GM18508 (cell line): ENCODE data around the gene USP43.
"Not testable (repeated sequence)": the region's sequence is repeated elsewhere in the genome, so short reads cannot be mapped to it uniquely, and the experiment has no call there.

Experiments
- ATAC-seq: cut with Tn5 transposase; IDR thresholded peaks from one replicate; pipeline ENCODE4 v1.9.1; 2021; ENCODE audit warnings: moderate number of reproducible peaks; ENCODE audit not compliant: insufficient read depth, unreplicated experiment

Gene USP43

GRCh38 chr17:9661027-9661426 is 15.7 kb downstream of the USP43 start:
- no peak for ATAC-seq

- ATAC-seq = not testable (repeated sequence)
Observed at GRCh38 chr17:9663511-9663910, 18.2 kb downstream of the USP43 start.

- no peak for ATAC-seq
Observed at GRCh38 chr17:9666461-9667050, 21.2 kb downstream of the USP43 start.

GRCh38 chr17:9668517-9668916 is 23.2 kb downstream of the USP43 start:
- no peak for ATAC-seq

- no peak for ATAC-seq
Observed at GRCh38 chr17:9669551-9670008, 24.3 kb downstream of the USP43 start.

GRCh38 chr17:9670596-9670995 is 25.3 kb downstream of the USP43 start:
- ATAC-seq = no peak

GRCh38 chr17:9671559-9671958 is 26.2 kb downstream of the USP43 start:
- ATAC-seq = no peak

GRCh38 chr17:9672266-9672665 is 26.9 kb downstream of the USP43 start:
- no peak for ATAC-seq

GRCh38 chr17:9672691-9673090 is 27.4 kb downstream of the USP43 start:
- ATAC-seq = no peak

GRCh38 chr17:9676084-9676483 is 30.8 kb downstream of the USP43 start:
- ATAC-seq = no peak

- ATAC-seq = no peak
Observed at GRCh38 chr17:9676820-9677310, 31.5 kb downstream of the USP43 start.

GRCh38 chr17:9677411-9677810 is 32.1 kb downstream of the USP43 start:
- no peak for ATAC-seq

GRCh38 chr17:9677896-9678295 is 32.6 kb downstream of the USP43 start:
- no peak for ATAC-seq

- no peak for ATAC-seq
Observed at GRCh38 chr17:9684955-9685621, 39.8 kb downstream of the USP43 start.

GRCh38 chr17:9693755-9694154 is 48.4 kb downstream of the USP43 start:
- no peak for ATAC-seq

GRCh38 chr17:9696279-9697044 is 51.1 kb downstream of the USP43 start:
- ATAC-seq = no peak

GRCh38 chr17:9700136-9700535 is 54.8 kb downstream of the USP43 start:
- ATAC-seq = no peak

GRCh38 chr17:9700754-9701476 is 55.6 kb downstream of the USP43 start:
- ATAC-seq = no peak

- no peak for ATAC-seq
Observed at GRCh38 chr17:9702482-9702881, 57.2 kb downstream of the USP43 start.

- no peak for ATAC-seq
Observed at GRCh38 chr17:9702914-9703780, 57.8 kb downstream of the USP43 start.
